ENCODE results near the gene CYP4F8. TPM values are rescaled to one million over a fixed set of nuclear protein-coding genes. Genes with fewer than 3 reads are reported as not detected.

CYP4F8 gene
- not detected in 2 replicates for total RNA-seq (2014; rRNA removed; shearing (Covaris generic))

GRCh38 chr19:15614507-15615379, at the start of gene CYP4F8:
CYP4F8 (plus strand) TSS chr19:15615218; CDS start chr19:15615617, 399 bp downstream.

GRCh38 chr19:15640294-15640903, 25.4 kb downstream of the CYP4F8 start, which contains the start of gene CYP4F3:
CYP4F3 (plus strand) TSS chr19:15640897; CDS start chr19:15641416, 519 bp downstream.

DNA sequence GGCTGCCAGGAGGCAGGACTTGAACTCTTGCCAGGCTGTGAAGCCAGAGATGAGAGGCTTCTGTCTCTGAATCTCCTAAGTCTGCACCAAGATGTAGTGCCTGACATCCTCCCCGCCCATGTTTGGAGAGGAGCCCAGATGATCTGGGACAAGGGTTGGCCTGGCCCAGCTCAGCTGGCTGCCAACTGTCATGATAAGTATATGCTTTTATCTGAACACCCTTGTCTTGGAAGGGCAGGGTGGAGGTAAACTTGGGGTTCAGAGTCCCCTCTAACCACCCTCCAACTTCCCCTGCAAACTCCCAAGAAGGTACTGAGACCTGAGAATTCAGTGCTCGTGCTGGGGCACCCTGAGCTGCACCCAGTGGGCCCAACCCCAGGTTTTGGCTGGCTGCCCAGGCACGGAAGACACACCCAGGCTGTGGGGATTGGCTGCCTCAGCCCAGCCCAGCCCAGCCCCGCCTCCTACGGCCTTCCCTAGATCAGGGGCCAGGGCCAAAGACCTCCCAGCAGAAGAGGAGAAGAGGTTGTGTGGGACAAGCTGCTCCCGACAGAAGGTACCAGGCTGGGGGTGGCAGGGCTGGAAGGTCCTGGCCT, 57.7 kb downstream of the CYP4F8 start, which contains the start of gene CYP4F12:
TSS of gene CYP4F12 (plus strand) at position 508 of the 596 bp plus-strand sequence. CDS start 443 bp downstream, outside the sequence.

Small RNA genes within 50 kb of the gene (small RNA-seq; reads per million reads assigned to genes)
- not detected for gene AD000091.1

Other genes starting within 250 kb of the CYP4F8 start
- gene AKAP8, start 235.4 kb upstream of the CYP4F8 start, total RNA-seq (2014; rRNA removed; shearing (Covaris generic)), result 41.6 and 44.8 TPM in 2 replicates
- 103 and 106 TPM in 2 replicates for gene AKAP8L, start 196.2 kb upstream of the CYP4F8 start, total RNA-seq (2014; rRNA removed; shearing (Covaris generic))
- gene WIZ, start 165.3 kb upstream of the CYP4F8 start, total RNA-seq (2014; rRNA removed; shearing (Covaris generic)), result 30.3 and 34.7 TPM in 2 replicates
- 0.03 TPM in 1 of 2 replicates, not detected in the other for gene RASAL3, start 150.7 kb upstream of the CYP4F8 start, total RNA-seq (2014; rRNA removed; shearing (Covaris generic))
- gene PGLYRP2, start 135.7 kb upstream of the CYP4F8 start, total RNA-seq (2014; rRNA removed; shearing (Covaris generic)), result not detected in 2 replicates
- gene CYP4F22, start 106.7 kb upstream of the CYP4F8 start, total RNA-seq (2014; rRNA removed; shearing (Covaris generic)), result not detected in 2 replicates
- gene CYP4F3, start 25.7 kb downstream of the CYP4F8 start, total RNA-seq (2014; rRNA removed; shearing (Covaris generic)), result 0.03 and 0.08 TPM in 2 replicates
- 0.53 and 1.2 TPM in 2 replicates for gene CYP4F12, start 57.9 kb downstream of the CYP4F8 start, total RNA-seq (2014; rRNA removed; shearing (Covaris generic))
- gene OR10H2, start 112.8 kb downstream of the CYP4F8 start, total RNA-seq (2014; rRNA removed; shearing (Covaris generic)), result not detected in 2 replicates
- not detected in 2 replicates for gene OR10H3, start 122.8 kb downstream of the CYP4F8 start, total RNA-seq (2014; rRNA removed; shearing (Covaris generic))
- not detected in 2 replicates for gene OR10H5, start 172.4 kb downstream of the CYP4F8 start, total RNA-seq (2014; rRNA removed; shearing (Covaris generic))
- gene OR10H1, start 200.4 kb downstream of the CYP4F8 start, total RNA-seq (2014; rRNA removed; shearing (Covaris generic)), result not detected in 2 replicates

All from A375 (cell line).